Measurements from ENCODE around the gene LONP1.
"Not testable (repeated sequence)": the region's sequence is repeated elsewhere in the genome, so short reads cannot be mapped to it uniquely, and the experiment has no call there.

The LONP1 gene

GRCh38 chr19:5711713-5712161 lies 8.2 kb downstream of the LONP1 start:
- no peak for DNase-seq (ENCODE audit: low read depth in 2 of 2)

DNA sequence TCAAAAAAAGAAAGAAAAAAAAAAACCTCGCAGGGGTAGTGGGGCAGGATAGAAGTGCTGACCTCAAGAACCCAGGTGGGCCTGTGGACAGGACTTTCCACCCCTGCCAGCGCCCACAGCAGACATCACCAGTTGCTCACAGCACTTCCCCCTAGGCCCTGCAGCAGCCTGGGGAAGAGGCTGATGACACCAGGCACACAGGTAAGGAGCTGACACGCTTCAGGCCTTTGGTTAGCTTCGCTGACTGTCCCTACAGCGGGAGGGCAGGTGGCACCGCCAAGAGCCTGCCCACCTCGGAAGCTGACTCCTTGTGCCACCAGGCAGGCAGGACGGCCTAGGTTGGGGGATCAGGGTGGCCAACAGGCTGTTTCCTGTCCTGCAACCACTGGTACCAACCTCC lies 8.9 kb downstream of the LONP1 start:
- no peak for DNase-seq (ENCODE audit: low read depth in 2 of 2)

GRCh38 chr19:5707576-5708575 lies 12.1 kb downstream of the LONP1 start:
- DNase-seq (ENCODE audit: low read depth in 2 of 2), result no peak

GRCh38 chr19:5706876-5707573 lies 12.9 kb downstream of the LONP1 start:
- DNase-seq (ENCODE audit: low read depth in 2 of 2), result no peak

GRCh38 chr19:5705552-5705951 lies 14.4 kb downstream of the LONP1 start:
- DNase-seq (ENCODE audit: low read depth in 2 of 2), result no peak

GRCh38 chr19:5703819-5704818 lies 15.8 kb downstream of the LONP1 start:
- DNase-seq (ENCODE audit: low read depth in 2 of 2), result no peak

- DNase-seq (ENCODE audit: low read depth in 2 of 2), result not testable (repeated sequence)
These were observed 17.9 kb downstream of the LONP1 start for GRCh38 chr19:5702053-5702410.

DNA sequence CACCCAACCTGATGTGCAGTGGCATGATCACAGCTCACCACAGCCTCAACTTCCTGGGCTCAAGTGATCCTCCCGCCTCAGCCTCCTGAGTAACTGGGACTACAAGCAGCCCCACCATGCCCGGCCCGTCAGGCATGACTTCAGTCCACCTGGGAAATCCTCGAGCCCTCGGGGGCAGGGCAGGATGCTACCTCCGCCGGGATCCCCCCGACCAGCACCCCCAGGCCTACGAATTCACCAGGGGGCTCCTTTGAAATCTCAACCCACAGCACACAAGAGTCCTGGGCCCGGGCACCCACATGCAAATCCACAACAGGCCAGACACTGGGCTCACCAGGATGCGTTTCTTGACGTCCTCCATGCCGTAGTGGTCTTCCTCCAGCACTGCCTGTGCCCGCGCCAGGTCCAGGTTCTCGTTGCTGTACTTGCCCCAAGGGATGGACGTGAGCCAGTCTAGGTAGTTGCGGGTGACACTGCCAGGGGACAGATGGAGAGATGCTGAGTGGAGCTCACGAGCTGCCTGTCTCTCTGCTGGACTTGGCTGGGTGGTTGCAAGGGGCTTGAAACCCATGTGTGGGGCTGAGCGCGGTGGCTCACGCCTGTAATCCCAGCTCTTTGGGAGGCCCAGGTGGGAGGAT lies 19.4 kb downstream of the LONP1 start:
- DNase-seq (ENCODE audit: low read depth in 2 of 2), result no peak

DNA sequence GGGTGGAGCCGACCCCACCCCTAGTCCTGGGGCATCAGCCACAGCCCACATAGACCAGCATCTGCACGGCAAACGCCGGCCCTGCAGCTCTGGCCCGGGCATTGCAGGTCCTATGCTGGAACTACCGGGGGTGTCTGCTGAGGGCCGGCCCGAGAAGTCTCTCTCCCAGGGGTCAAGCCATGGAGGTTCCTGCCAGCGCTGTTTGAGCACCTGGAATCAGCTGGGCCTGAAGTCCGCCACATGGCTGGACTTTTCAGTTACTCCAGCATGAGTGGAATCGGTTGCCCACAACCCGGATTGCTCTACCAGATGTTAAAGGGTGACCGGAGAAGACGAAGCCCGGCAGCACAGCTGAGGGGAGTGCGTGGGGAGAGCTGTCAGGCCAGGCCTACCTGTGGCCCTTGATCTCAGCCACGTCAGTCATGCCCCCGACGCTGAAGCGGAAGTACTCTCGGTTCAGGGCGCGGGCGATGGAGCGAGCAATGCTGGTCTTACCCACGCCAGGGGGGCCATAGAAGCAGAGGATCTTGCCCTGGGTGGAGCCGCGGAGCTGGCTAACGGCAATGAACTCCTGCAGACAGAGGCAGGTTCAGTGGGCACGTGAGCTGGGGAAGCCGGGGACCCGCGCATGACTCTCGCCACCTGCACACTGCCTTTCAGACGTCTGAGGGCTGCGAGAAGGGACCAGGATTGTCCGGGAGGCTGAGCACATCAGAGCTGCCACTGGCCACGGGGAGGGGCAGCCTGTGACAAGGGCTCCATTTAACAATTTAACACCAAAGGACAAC lies 21.1 kb downstream of the LONP1 start:
- DNase-seq (ENCODE audit: low read depth in 2 of 2), result no peak

DNA sequence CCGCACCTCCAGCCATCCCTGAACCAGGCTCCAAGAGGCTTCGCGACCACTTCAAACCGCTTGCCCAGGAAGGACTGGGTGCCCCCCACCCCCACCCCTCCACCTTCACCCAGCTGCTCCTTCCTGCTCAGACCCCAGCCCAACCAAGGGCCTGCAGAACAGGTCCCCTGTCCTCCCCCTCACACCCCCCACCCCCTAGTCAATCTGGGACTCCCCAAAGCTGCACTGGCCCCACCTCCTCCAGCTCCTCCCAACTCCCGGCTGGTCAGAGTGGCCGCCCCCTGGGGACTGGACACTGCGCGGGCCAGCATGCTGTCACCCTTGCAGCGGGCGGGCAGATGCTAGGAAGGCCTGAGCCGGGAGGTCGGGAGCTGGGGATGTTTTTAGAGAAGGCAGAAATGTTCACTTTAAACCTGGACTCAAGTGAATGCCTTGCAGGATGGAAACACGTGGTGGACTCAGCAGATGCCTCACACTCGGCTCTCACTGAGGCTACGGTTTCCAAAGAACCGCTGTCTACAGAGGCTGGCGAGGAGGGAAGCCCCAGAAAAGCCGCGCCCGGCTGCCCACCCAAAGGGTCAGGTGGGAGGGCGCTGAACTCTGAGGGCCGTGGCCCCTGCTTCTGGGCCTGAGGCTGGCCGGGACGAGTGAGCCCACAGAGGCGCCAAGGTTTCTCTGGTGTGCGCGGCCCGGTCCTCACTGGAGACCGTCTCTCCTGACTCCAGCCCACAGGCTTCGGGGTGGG lies 21.9 kb downstream of the LONP1 start:
- no peak for DNase-seq (ENCODE audit: low read depth in 2 of 2)

DNA sequence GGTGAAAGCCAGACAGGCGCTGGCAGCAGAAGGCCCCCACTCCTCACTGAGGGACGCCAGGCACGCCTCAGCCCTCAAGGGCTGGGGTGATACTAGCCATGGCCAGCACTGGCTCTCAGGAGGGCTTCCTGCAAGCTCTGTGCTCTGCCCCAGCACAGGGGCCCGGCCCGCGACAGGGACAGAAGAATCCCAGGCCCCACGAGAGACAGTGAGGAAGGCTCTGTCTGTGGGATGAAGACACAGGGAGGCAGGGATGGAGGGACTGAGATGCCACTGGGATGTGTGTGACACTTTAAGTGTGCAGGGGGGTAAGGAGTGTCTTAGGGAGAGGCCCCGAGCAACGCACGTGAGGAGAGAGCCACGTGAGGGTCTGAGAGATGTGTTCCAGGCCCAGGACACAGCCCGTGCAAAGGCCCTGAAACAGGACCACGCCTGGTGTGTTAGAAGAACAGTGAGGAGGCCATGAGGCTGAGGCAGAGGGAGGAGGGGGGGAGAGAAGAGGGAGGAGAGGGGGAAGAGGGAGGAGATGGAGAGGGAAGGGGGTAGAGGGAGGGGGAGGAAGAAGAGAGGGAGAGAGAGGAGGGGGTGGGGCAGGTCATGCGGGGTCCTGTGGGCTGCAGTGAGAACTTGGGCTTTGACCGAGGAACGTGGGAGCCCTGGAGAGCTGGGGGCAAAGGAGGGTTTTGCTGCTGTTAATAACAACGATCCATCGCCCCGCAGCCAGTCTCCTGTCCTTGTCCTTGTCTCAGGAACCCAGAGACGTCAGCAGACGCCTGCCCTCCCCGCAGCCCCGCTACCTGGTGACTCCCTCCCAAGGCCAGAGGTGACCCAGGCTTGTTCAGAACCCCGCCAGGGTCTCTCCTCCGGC lies 22.7 kb downstream of the LONP1 start:
- no peak for DNase-seq (ENCODE audit: low read depth in 2 of 2)

GRCh38 chr19:5696196-5697021 lies 23.5 kb downstream of the LONP1 start:
- DNase-seq (ENCODE audit: low read depth in 2 of 2), result no peak

DNA sequence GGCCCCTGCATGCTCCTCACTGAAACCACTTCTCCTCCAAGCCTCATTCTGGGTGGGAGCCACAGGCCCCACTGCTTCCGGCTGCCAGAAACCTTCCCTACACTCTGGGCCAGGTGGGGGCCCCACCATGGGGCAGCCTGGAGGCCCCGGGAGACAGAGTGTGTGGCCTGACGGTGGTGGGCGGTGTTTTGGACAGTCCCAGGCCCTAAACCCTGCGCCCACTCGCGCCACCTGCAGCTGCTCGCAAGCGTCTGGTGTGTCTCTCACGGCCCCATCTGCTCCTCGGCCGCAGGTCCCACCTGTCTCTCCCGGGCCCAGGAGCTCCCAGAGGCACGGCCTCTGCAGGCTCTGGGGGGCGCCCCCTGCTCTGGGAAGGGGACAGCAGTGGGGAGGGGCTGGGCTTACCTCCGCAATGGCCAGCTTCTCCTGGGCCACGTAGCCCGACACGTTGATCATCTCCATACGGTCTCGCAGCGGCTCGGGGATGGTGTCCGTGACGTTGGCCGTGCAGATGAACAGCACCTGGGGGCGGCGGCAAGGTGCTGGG lies 24.2 kb downstream of the LONP1 start:
- no peak for DNase-seq (ENCODE audit: low read depth in 2 of 2)

GRCh38 chr19:5694956-5695648 lies 24.8 kb downstream of the LONP1 start:
- no peak for DNase-seq (ENCODE audit: low read depth in 2 of 2)

GRCh38 chr19:5694167-5694955 lies 25.6 kb downstream of the LONP1 start:
- no peak for DNase-seq (ENCODE audit: low read depth in 2 of 2)
